TTC549 (cell line): ENCODE data around the gene NOP16.

Source experiments
- FAIRE-seq: peaks from 2 replicates; lab custom pipeline; 2012; peaks lifted over from hg19 to GRCh38; lab: Jason Lieb, UNC

NOP16 gene

GRCh38 chr5:176356179-176356566, 32.2 kb downstream of the NOP16 start:
- no peak for FAIRE-seq

GRCh38 chr5:176355400-176356178, 32.8 kb downstream of the NOP16 start:
- FAIRE-seq = no peak

GRCh38 chr5:176353533-176353932, 34.9 kb downstream of the NOP16 start:
- FAIRE-seq = no peak

GRCh38 chr5:176352116-176352878, 36.1 kb downstream of the NOP16 start:
- no peak for FAIRE-seq

GRCh38 chr5:176350416-176350815, 38.0 kb downstream of the NOP16 start:
- no peak for FAIRE-seq

- FAIRE-seq = no peak
These were observed 45.5 kb downstream of the NOP16 start for GRCh38 chr5:176342766-176343458.

GRCh38 chr5:176342158-176342483, 46.3 kb downstream of the NOP16 start:
- no peak for FAIRE-seq

GRCh38 chr5:176341325-176342157, 46.9 kb downstream of the NOP16 start:
- no peak for FAIRE-seq

GRCh38 chr5:176339304-176339703, 49.1 kb downstream of the NOP16 start:
- no peak for FAIRE-seq

GRCh38 chr5:176337913-176338312, 50.5 kb downstream of the NOP16 start:
- no peak for FAIRE-seq

GRCh38 chr5:176334031-176334770, 54.2 kb downstream of the NOP16 start:
- no peak for FAIRE-seq
